Neuronal stem cell (in vitro differentiated cells): ENCODE data around the gene STIM1.

Experiments
- DNase-seq: peaks from one replicate; pipeline ENCODE4 v3.0.0-alpha.2; 2013; ENCODE audit warnings: low spot score
- H2AFZ ChIP-seq: one replicate; pipeline ENCODE4 v1.6.1; 2013; ENCODE audit warnings: mild to moderate bottlenecking, low read length, inconsistent platforms
- H2AK5ac ChIP-seq: 2 replicates; pipeline ENCODE4 v1.6.1; 2013; ENCODE audit warnings: low read depth, mild to moderate bottlenecking, inconsistent platforms, low read length, moderate library complexity, mixed read lengths
- H2BK120ac ChIP-seq: 2 replicates; pipeline ENCODE4 v1.6.1; 2013; ENCODE audit warnings: low read depth, mild to moderate bottlenecking, inconsistent platforms, low read length, moderate library complexity, mixed read lengths
- H2BK12ac ChIP-seq: one replicate; pipeline ENCODE4 v1.6.1; 2013; ENCODE audit warnings: low read length, inconsistent platforms
- H2BK15ac ChIP-seq: 2 replicates; pipeline ENCODE4 v1.6.1; 2013; ENCODE audit warnings: mild to moderate bottlenecking, low read length, inconsistent platforms, mixed read lengths
- H2BK5ac ChIP-seq: one replicate; pipeline ENCODE4 v1.6.1; 2013; ENCODE audit warnings: inconsistent platforms, mild to moderate bottlenecking, low read length, moderate library complexity
- H3K14ac ChIP-seq: one replicate; pipeline ENCODE4 v1.6.1; 2013; ENCODE audit warnings: low read length, inconsistent platforms
- H3K18ac ChIP-seq: 2 replicates; pipeline ENCODE4 v1.6.1; 2013; ENCODE audit warnings: low read length, inconsistent platforms
- H3K23ac ChIP-seq: 2 replicates; pipeline ENCODE4 v1.6.1; 2013; ENCODE audit warnings: low read depth, mild to moderate bottlenecking, mixed read lengths, low read length, inconsistent platforms; ENCODE audit not compliant: poor library complexity
- H3K27ac ChIP-seq: replicated peaks from 3 replicates; pipeline ENCODE4 v1.5.1; 2013; ENCODE audit warnings: low read length, inconsistent platforms
- H3K27me3 ChIP-seq, 3 experiments: 2 replicates each; pipeline ENCODE4 v1.6.1; 2013; ENCODE audit warnings: low read length in 3 of 3, mild to moderate bottlenecking in 2 of 3, inconsistent platforms in 1 of 3, low read depth in 1 of 3, mixed read lengths in 1 of 3, moderate library complexity in 1 of 3; ENCODE audit not compliant: control insufficient read depth in 3 of 3, insufficient read depth in 3 of 3
- H3K36me3 ChIP-seq, 2 donors: replicated peaks in 1 of 2; 2 replicates each; pipeline ENCODE4 v1.6.1; 2013; ENCODE audit warnings: low read length in 2 of 2; ENCODE audit not compliant: control insufficient read depth in 2 of 2, insufficient read depth in 2 of 2
- H3K4ac ChIP-seq: 2 replicates; pipeline ENCODE4 v1.6.1; 2013; ENCODE audit warnings: inconsistent platforms, mild to moderate bottlenecking, low read length, moderate library complexity
- H3K4me1 ChIP-seq, 2 donors: 1 replicate in 1 of 2; 2 replicates in 1 of 2; pipeline ENCODE4 v1.6.1; 2013; ENCODE audit warnings: low read length in 2 of 2, low read depth in 1 of 2; ENCODE audit not compliant: control insufficient read depth in 2 of 2, insufficient read depth in 1 of 2
- H3K4me2 ChIP-seq: one replicate; pipeline ENCODE4 v1.6.1; 2013; ENCODE audit warnings: mild to moderate bottlenecking, low read length, inconsistent platforms; ENCODE audit not compliant: insufficient read depth, poor library complexity, severe bottlenecking
- H3K4me3 ChIP-seq, 2 donors: 2 replicates each; pipeline ENCODE4 v1.5.1; 2013; ENCODE audit warnings: low read length in 2 of 2, mild to moderate bottlenecking in 2 of 2, inconsistent platforms in 1 of 2, moderate library complexity in 1 of 2
- H3K79me1 ChIP-seq: one replicate; pipeline ENCODE4 v1.6.1; 2013; ENCODE audit warnings: low read depth, mild to moderate bottlenecking, inconsistent platforms, low read length, moderate library complexity
- H3K9ac ChIP-seq: one replicate; pipeline ENCODE4 v1.6.1; 2013; ENCODE audit warnings: mild to moderate bottlenecking, low read depth, low read length, inconsistent platforms; ENCODE audit not compliant: poor library complexity
- H3K9me3 ChIP-seq, 2 donors: replicated peaks in 1 of 2; 2 replicates each; pipeline versions ENCODE3 to v1.6.1; 2013; ENCODE audit warnings: low read length in 2 of 2, mild to moderate bottlenecking in 2 of 2, inconsistent platforms in 1 of 2, low read depth in 1 of 2, mixed read lengths in 1 of 2, moderate library complexity in 1 of 2; ENCODE audit not compliant: control insufficient read depth in 2 of 2, insufficient read depth in 1 of 2
- H4K8ac ChIP-seq: one replicate; pipeline ENCODE4 v1.6.1; 2013; ENCODE audit warnings: low read depth, mild to moderate bottlenecking, inconsistent platforms, low read length, moderate library complexity
- H4K91ac ChIP-seq: one replicate; pipeline ENCODE4 v1.6.1; 2013; ENCODE audit warnings: low read length, low read depth, mild to moderate bottlenecking, inconsistent platforms; ENCODE audit not compliant: poor library complexity
- WGBS, 2 donors: extraction: QIAGEN DNeasy Blood & Tissue Kit; methylation state at CpG; one replicate each; pipeline ENCODE4 v1.1.7; 2013; ENCODE audit warnings: missing lambda C conversion rate in 2 of 2, mixed read lengths in 1 of 2; ENCODE audit not compliant: insufficient read length in 2 of 2, insufficient replicate concordance in 1 of 2; ENCODE audit errors: extremely low coverage in 2 of 2; 5-methylcytosine and 5-hydroxymethylcytosine counted together

The STIM1 gene

GRCh38 chr11:3879967-3880542 is 24.6 kb downstream of the STIM1 start:
- Histone ChIP-seq H3K14ac (no peak overlapping the region), H3K79me1 (no peaks in the 10 kb centered on the region), H3K9ac (no peak overlapping the region), H4K91ac (no peak overlapping the region), H4K8ac (no peak overlapping the region), H3K36me3 (no peaks in the 10 kb centered on the region), H2AFZ (no peak overlapping the region), H2BK12ac (no peak overlapping the region), H2BK15ac (no peak overlapping the region), H3K4me2 (no peak overlapping the region), H3K23ac (no peak overlapping the region), H3K4me3 (no peak overlapping the region), H3K9me3 (peaks cover 0 to 2% of the 10 kb centered on the region in 2 donors), H3K4me1 (peaks cover 2 to 14% of the 10 kb centered on the region in 2 donors), H2BK120ac (no peak overlapping the region), H3K18ac (no peak overlapping the region), H3K4ac (no peak overlapping the region), H3K27ac (no peak overlapping the region), H2AK5ac (no peak overlapping the region), H2BK5ac (no peak overlapping the region), H3K27me3 (no peaks in the 10 kb centered on the region)
- no CpG with 5 or more reads among the region's 2 CpGs for WGBS, 2 donors
- DNase-seq = no peak

- H3K4ac ChIP-seq = no peak overlapping the region
- no peak overlapping the region for H3K14ac ChIP-seq
- peaks cover 2 to 14% of the 10 kb centered on the region in 2 donors for H3K4me1 ChIP-seq
- H3K18ac ChIP-seq = no peak overlapping the region
- no peak overlapping the region for H3K4me3 ChIP-seq
- no peak overlapping the region for H2BK5ac ChIP-seq
- H3K36me3 ChIP-seq = no peaks in the 10 kb centered on the region
- WGBS, 2 donors = no CpG with 5 or more reads among the region's 3 CpGs
- H3K23ac ChIP-seq = no peak overlapping the region
- H3K9me3 ChIP-seq = peaks cover 0 to 2% of the 10 kb centered on the region in 2 donors
- no peak overlapping the region for H4K8ac ChIP-seq
- no peak overlapping the region for H2BK12ac ChIP-seq
- H2AFZ ChIP-seq = peak overlapping the region; percentile 69
- no peak overlapping the region for H3K9ac ChIP-seq
- H2BK120ac ChIP-seq = no peak overlapping the region
- H4K91ac ChIP-seq = no peak overlapping the region
- no peak overlapping the region for H3K4me2 ChIP-seq
- H2BK15ac ChIP-seq = no peak overlapping the region
- H2AK5ac ChIP-seq = no peak overlapping the region
- DNase-seq = no peak
- no peak overlapping the region for H3K27ac ChIP-seq
- no peaks in the 10 kb centered on the region for H3K79me1 ChIP-seq
- H3K27me3 ChIP-seq = no peaks in the 10 kb centered on the region
Observed at GRCh38 chr11:3880724-3881123, 25.3 kb downstream of the STIM1 start.

GRCh38 chr11:3882655-3883054 is 27.2 kb downstream of the STIM1 start:
- Histone ChIP-seq H3K14ac (no peak overlapping the region), H3K4me2 (no peak overlapping the region), H3K36me3 (no peaks in the 10 kb centered on the region)

GRCh38 chr11:3885855-3886254 is 30.4 kb downstream of the STIM1 start:
- Histone ChIP-seq H3K4me3 (no peak overlapping the region), H3K4me1 (peaks cover 0 to under 1% of the 10 kb centered on the region in 2 donors), H3K27ac (no peak overlapping the region), H2BK15ac (no peak overlapping the region), H3K79me1 (no peaks in the 10 kb centered on the region), H2AFZ (no peak overlapping the region), H2BK5ac (no peak overlapping the region), H3K9ac (no peak overlapping the region), H2AK5ac (no peak overlapping the region), H3K4me2 (no peak overlapping the region), H4K8ac (no peak overlapping the region), H3K27me3 (no peaks in the 10 kb centered on the region), H3K18ac (no peak overlapping the region), H3K9me3 (peaks cover 0 to 2% of the 10 kb centered on the region in 2 donors), H3K4ac (no peak overlapping the region), H3K14ac (no peak overlapping the region), H4K91ac (no peak overlapping the region), H2BK120ac (no peak overlapping the region), H3K23ac (no peak overlapping the region), H3K36me3 (no peaks in the 10 kb centered on the region), H2BK12ac (no peak overlapping the region)
- DNase-seq = no peak
- WGBS, 2 donors = no CpG with 5 or more reads among the region's 7 CpGs

More at GRCh38 chr11:3882655-3883054, 27.2 kb downstream of the STIM1 start:
- no peak overlapping the region for H2AFZ ChIP-seq
- peaks cover 2 to 9% of the 10 kb centered on the region in 2 donors for H3K4me1 ChIP-seq
- no peak overlapping the region for H3K27ac ChIP-seq
- no peak overlapping the region for H4K91ac ChIP-seq
- no peak overlapping the region for H3K4ac ChIP-seq
- H2BK5ac ChIP-seq = no peak overlapping the region
- no peak overlapping the region for H2BK120ac ChIP-seq
- no peak overlapping the region for H2AK5ac ChIP-seq
- peaks cover 0 to 2% of the 10 kb centered on the region in 2 donors for H3K9me3 ChIP-seq
- no peak overlapping the region for H3K18ac ChIP-seq
- DNase-seq = no peak
- H2BK15ac ChIP-seq = no peak overlapping the region
- no peaks in the 10 kb centered on the region for H3K27me3 ChIP-seq
- H4K8ac ChIP-seq = no peak overlapping the region
- H3K4me3 ChIP-seq = no peak overlapping the region
- H3K79me1 ChIP-seq = no peaks in the 10 kb centered on the region
- H3K9ac ChIP-seq = no peak overlapping the region
- no peak overlapping the region for H3K23ac ChIP-seq
- H2BK12ac ChIP-seq = no peak overlapping the region
